ENCODE results near the gene LRMDA. TPM values are rescaled to one million over a fixed set of nuclear protein-coding genes. Genes with fewer than 3 reads are reported as not detected.
A peak's percentile ranks its signal among the peaks of the same experiment; 100 is the strongest.

The LRMDA gene
- total and polyA plus RNA-seq, 10 of the 15 experiments (the other 5 are each of a cell fraction or from before 2014, with no cell fraction given), result 0.07 to 0.54 (median 0.29) TPM; not detected in 4

DNA sequence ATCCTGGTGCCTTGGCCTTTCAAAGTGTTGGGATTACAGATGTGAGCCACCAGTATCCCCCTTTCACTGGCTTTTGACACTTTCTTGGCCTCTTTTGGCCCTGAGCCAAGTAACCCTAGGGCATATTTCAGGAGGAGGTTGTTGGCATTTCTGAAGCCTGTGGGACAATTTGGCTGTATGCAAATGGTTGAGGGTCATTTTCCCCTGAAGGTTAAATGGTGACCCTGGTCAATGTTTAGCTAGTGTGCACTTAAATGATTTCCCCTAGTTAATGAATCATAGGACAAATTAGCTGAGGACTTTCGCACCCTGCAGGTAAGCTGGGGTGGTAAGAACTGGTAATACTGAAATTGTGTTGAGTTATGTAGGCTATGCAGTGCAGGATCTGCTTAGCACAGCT is 660.5 kb downstream of the LRMDA start:
- ChIA-PET CTCF (no interaction called here), SMC1A (ENCODE audit: uncharacterized antibody, unreplicated experiment) (interaction anchor here (2.2 kb wide), 1 partner anchor 56 kb away, joined by 6 read pairs; no protein-coding TSS in a partner anchor), RAD21 (ENCODE audit: unreplicated experiment) (interaction anchor here (0.9 kb wide), 1 partner anchor 690 kb away, joined by 5 read pairs; the partner anchor contains the start of gene ZNF503), POLR2A (interaction anchor here (0.6 to 0.7 kb wide), 2 partner anchors 48 to 248 kb away, joined by 3 read pairs; no protein-coding TSS in a partner anchor)
- TF ChIP-seq NR2F1 (conservative IDR thresholded peaks at IDR 0.05) (peak; percentile 66), GABPA (IDR thresholded peaks at IDR 0.05; ENCODE audit: low read depth) (no peak), SMAD1 (IDR thresholded peaks at IDR 0.05; ENCODE audit: low read depth, partially characterized antibody) (peak; percentile 64), TCF7 (IDR thresholded peaks at IDR 0.05; ENCODE audit: borderline replicate concordance) (no peak), CBX3 (IDR thresholded peaks at IDR 0.05; ENCODE audit: borderline replicate concordance, low read depth) (no peak)
- TF ChIP-seq, protein P1, sequence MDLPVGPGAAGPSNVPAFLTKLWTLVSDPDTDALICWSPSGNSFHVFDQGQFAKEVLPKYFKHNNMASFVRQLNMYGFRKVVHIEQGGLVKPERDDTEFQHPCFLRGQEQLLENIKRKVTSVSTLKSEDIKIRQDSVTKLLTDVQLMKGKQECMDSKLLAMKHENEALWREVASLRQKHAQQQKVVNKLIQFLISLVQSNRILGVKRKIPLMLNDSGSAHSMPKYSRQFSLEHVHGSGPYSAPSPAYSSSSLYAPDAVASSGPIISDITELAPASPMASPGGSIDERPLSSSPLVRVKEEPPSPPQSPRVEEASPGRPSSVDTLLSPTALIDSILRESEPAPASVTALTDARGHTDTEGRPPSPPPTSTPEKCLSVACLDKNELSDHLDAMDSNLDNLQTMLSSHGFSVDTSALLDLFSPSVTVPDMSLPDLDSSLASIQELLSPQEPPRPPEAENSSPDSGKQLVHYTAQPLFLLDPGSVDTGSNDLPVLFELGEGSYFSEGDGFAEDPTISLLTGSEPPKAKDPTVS (IDR thresholded peaks at IDR 0.05; ENCODE audit: low read depth, low read length), result no peak
- WGBS (ENCODE audit: insufficient coverage, insufficient replicate concordance, low lambda C conversion rate, missing lambda C conversion rate), result 5% methylated on average over 1 of the region's 1 CpG
- no peak overlapping the region for H3K27ac ChIP-seq (ENCODE audit: control insufficient read depth, insufficient read depth)
- no peaks in the 10 kb centered on the region for H3K4me1 ChIP-seq (ENCODE audit: control insufficient read depth, insufficient read depth, low read length)
- no peaks in the 10 kb centered on the region for H3K9me3 ChIP-seq (replicated peaks; ENCODE audit: control insufficient read depth, insufficient read depth, low read length)
- H2AFZ ChIP-seq (ENCODE audit: control insufficient read depth, low read depth, low read length), result no peak overlapping the region
- BruUV-seq (replicated peaks), result no TSS peak
- H4K20me1 ChIP-seq (ENCODE audit: control insufficient read depth, insufficient read depth), result no peaks in the 10 kb centered on the region
- peak; percentile 64 for ATAC-seq
- intact Hi-C loops (cut with micrococcal nuclease; ENCODE audit: unreplicated experiment), result no loop called here
- no peak overlapping the region for H3K4me3 ChIP-seq
- in situ Hi-C loops (cut with MboI), result no loop called here
- no peaks in the 10 kb centered on the region for H3K36me3 ChIP-seq (ENCODE audit: control insufficient read depth in 2 of 2, insufficient read depth in 2 of 2, low read length in 1 of 2)
- no peak overlapping the region for H3K9ac ChIP-seq (ENCODE audit: control insufficient read depth, insufficient read depth, low read length)
- peak; percentile 20 for DNase-seq (ENCODE audit: low read depth, low spot score)
- no peak overlapping the region for H3K4me2 ChIP-seq (ENCODE audit: control insufficient read depth, insufficient read depth)
- no peak for FAIRE-seq
- no peaks in the 10 kb centered on the region for H3K79me2 ChIP-seq (ENCODE audit: control insufficient read depth, insufficient read depth, low read length)
- no peaks in the 10 kb centered on the region for H3K27me3 ChIP-seq (replicated peaks in 1 of 2; ENCODE audit: control insufficient read depth in 2 of 2, insufficient read depth in 2 of 2, low read length in 1 of 2)

DNA sequence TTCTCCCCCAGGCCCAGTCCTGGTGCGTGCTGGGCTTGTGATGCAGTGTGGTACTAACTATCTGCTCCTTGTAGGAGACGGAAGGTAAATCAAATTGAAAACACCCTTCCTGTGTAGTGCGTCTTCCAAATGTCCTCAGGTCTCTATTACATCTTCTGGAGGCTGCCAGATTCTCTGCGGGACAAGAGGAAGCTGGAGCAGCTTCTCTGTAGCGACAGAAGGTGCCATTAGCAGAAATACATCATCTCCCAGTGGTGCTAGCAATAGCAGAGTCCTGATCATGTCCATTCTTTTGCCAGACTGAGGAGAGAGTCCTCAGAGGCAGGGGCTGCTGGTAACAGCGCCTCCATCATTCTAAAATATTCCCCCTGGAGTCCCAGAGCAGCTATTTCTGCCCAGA is 675.2 kb downstream of the LRMDA start:
- H3K9me3 ChIP-seq (replicated peaks; ENCODE audit: control insufficient read depth, insufficient read depth, low read length), result no peaks in the 10 kb centered on the region
- no peaks in the 10 kb centered on the region for H3K4me1 ChIP-seq (ENCODE audit: control insufficient read depth, insufficient read depth, low read length)
- no peak overlapping the region for H3K9ac ChIP-seq (ENCODE audit: control insufficient read depth, insufficient read depth, low read length)
- ChIA-PET RAD21 (ENCODE audit: unreplicated experiment) (no interaction called here), SMC1A (ENCODE audit: uncharacterized antibody, unreplicated experiment) (interaction anchor here (1.0 kb wide), 1 partner anchor 18 kb away, joined by 3 read pairs; no protein-coding TSS in a partner anchor), CTCF (interaction anchor here (1.1 kb wide), 1 partner anchor 11 kb away, joined by 4 read pairs; no protein-coding TSS in a partner anchor), POLR2A (no interaction called here)
- no peaks in the 10 kb centered on the region for H4K20me1 ChIP-seq (ENCODE audit: control insufficient read depth, insufficient read depth)
- intact Hi-C loops (cut with micrococcal nuclease; ENCODE audit: unreplicated experiment), result no loop called here
- FAIRE-seq (no peak), DNase-seq (ENCODE audit: low read depth, low spot score) (no peak), ATAC-seq (no peak)
- no peak overlapping the region for H3K27ac ChIP-seq (ENCODE audit: control insufficient read depth, insufficient read depth)
- H3K36me3 ChIP-seq (ENCODE audit: control insufficient read depth in 2 of 2, insufficient read depth in 2 of 2, low read length in 1 of 2), result no peaks in the 10 kb centered on the region
- in situ Hi-C loops (cut with MboI), result no loop called here
- no peaks in the 10 kb centered on the region for H3K79me2 ChIP-seq (ENCODE audit: control insufficient read depth, insufficient read depth, low read length)
- 24% methylated on average over 6 of the region's 6 CpGs for WGBS (ENCODE audit: insufficient coverage, insufficient replicate concordance, low lambda C conversion rate, missing lambda C conversion rate)
- H3K4me2 ChIP-seq (ENCODE audit: control insufficient read depth, insufficient read depth), result no peak overlapping the region
- no peak overlapping the region for H2AFZ ChIP-seq (ENCODE audit: control insufficient read depth, low read depth, low read length)
- no peak overlapping the region for H3K4me3 ChIP-seq
- BruUV-seq (replicated peaks), result no TSS peak
- H3K27me3 ChIP-seq (replicated peaks in 1 of 2; ENCODE audit: control insufficient read depth in 2 of 2, insufficient read depth in 2 of 2, low read length in 1 of 2), result no peaks in the 10 kb centered on the region
- TF ChIP-seq, protein P2, sequence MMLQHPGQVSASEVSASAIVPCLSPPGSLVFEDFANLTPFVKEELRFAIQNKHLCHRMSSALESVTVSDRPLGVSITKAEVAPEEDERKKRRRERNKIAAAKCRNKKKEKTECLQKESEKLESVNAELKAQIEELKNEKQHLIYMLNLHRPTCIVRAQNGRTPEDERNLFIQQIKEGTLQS (IDR thresholded peaks at IDR 0.05; ENCODE audit: borderline replicate concordance, extremely low read depth, low read depth, low read length), result no peak
- TF ChIP-seq IKZF2 (IDR thresholded peaks at IDR 0.05) (no peak), NFYB (IDR thresholded peaks at IDR 0.05; ENCODE audit: insufficient read depth, low read depth, low read length) (no peak), HDAC2 (IDR thresholded peaks at IDR 0.05) (no peak), ZNF274 (IDR thresholded peaks at IDR 0.05; ENCODE audit: insufficient read depth, insufficient read length) (no peak), POLR2AphosphoS5 (IDR thresholded peaks at IDR 0.05; ENCODE audit: low read length) (no peak), ESRRA (IDR thresholded peaks at IDR 0.05; ENCODE audit: low read length) (no peak), ASH2L (IDR thresholded peaks at IDR 0.05; ENCODE audit: borderline replicate concordance, low read depth) (no peak), CEBPB (IDR thresholded peaks at IDR 0.05; ENCODE audit: borderline replicate concordance in 1 of 2, low read depth in 2 of 2, low read length in 2 of 2) (no peak)
- TF ChIP-seq, protein P3, sequence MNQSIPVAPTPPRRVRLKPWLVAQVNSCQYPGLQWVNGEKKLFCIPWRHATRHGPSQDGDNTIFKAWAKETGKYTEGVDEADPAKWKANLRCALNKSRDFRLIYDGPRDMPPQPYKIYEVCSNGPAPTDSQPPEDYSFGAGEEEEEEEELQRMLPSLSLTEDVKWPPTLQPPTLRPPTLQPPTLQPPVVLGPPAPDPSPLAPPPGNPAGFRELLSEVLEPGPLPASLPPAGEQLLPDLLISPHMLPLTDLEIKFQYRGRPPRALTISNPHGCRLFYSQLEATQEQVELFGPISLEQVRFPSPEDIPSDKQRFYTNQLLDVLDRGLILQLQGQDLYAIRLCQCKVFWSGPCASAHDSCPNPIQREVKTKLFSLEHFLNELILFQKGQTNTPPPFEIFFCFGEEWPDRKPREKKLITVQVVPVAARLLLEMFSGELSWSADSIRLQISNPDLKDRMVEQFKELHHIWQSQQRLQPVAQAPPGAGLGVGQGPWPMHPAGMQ (IDR thresholded peaks at IDR 0.05; ENCODE audit: borderline replicate concordance), result no peak

All from GM12878 (cell line).